Fibroblast of lung (primary cell): Measurements from ENCODE around the gene FBLN1. TPM values are rescaled to one million over a fixed set of nuclear protein-coding genes. Genes with fewer than 3 reads are reported as not detected.

Experiments
- DNase-seq, 2 donors: peaks; one replicate each; pipeline versions ENCODE4 v3.0.0 to v3.0.0-alpha.2; 2010; ENCODE audit warnings: low read depth in 2 of 2
- H2AFZ ChIP-seq: 2 replicates; pipeline ENCODE4 v1.5.1; 2012; ENCODE audit warnings: low read length, control low read depth, inconsistent platforms
- H3K27ac ChIP-seq: 2 replicates; pipeline ENCODE4 v1.5.1; 2011; ENCODE audit warnings: low read length, control low read depth; ENCODE audit not compliant: insufficient read depth
- H3K27me3 ChIP-seq: 2 replicates; pipeline ENCODE4 v1.5.1; 2011; ENCODE audit warnings: mild to moderate bottlenecking, low read length; ENCODE audit not compliant: control insufficient read depth, insufficient read depth
- H3K36me3 ChIP-seq: 2 replicates; pipeline ENCODE4 v1.5.1; 2011; ENCODE audit warnings: low read length; ENCODE audit not compliant: control insufficient read depth, insufficient read depth
- H3K4me1 ChIP-seq: 2 replicates; pipeline ENCODE4 v1.5.1; 2011; ENCODE audit warnings: low read length; ENCODE audit not compliant: control insufficient read depth, insufficient read depth; ENCODE audit errors: extremely low read depth
- H3K4me2 ChIP-seq: 2 replicates; pipeline ENCODE4 v1.5.1; 2011; ENCODE audit warnings: low read length, control low read depth; ENCODE audit not compliant: insufficient read depth; ENCODE audit errors: extremely low read depth
- H3K4me3 ChIP-seq, 4 experiments: fragments of 200-600 bp in 1 of 4; sonication (generic) in 1 of 4; replicated peaks in 1 of 4; 2 replicates each; pipeline ENCODE4 v1.5.1; 2011 to 2016; ENCODE audit warnings: low read length in 4 of 4, low read depth in 3 of 4, mild to moderate bottlenecking in 3 of 4, control low read depth in 2 of 4, inconsistent platforms in 1 of 4, mixed read lengths in 1 of 4; ENCODE audit not compliant: insufficient read depth in 1 of 4; ENCODE audit errors: control extremely low read depth in 1 of 4
- H3K79me2 ChIP-seq: 2 replicates; pipeline ENCODE4 v1.5.1; 2012; ENCODE audit warnings: mild to moderate bottlenecking, low read length, inconsistent platforms; ENCODE audit not compliant: control insufficient read depth, insufficient read depth
- H3K9ac ChIP-seq: 2 replicates; pipeline ENCODE4 v1.5.1; 2011; ENCODE audit warnings: mild to moderate bottlenecking, low read length, control low read depth; ENCODE audit not compliant: insufficient read depth
- H3K9me3 ChIP-seq: 2 replicates; pipeline ENCODE4 v1.5.1; 2012; ENCODE audit warnings: low read depth, low read length; ENCODE audit not compliant: control insufficient read depth, insufficient read depth
- H4K20me1 ChIP-seq: 2 replicates; pipeline ENCODE4 v1.5.1; 2011; ENCODE audit warnings: low read length; ENCODE audit not compliant: control insufficient read depth, insufficient read depth; ENCODE audit errors: extremely low read depth
- EZH2 ChIP-seq: IDR thresholded peaks from 2 replicates; pipeline ENCODE4 v1.5.1; 2012; ENCODE audit warnings: low read length, control low read depth, mild to moderate bottlenecking; ENCODE audit errors: missing control alignments
- polyA plus RNA-seq, 2 donors: library from polyadenylated mRNA; depleted of rRNA in 1 of 2; stranded (reverse) in 1 of 2; unstranded in 1 of 2; fragments of >200 nt; gene quantifications; 2 replicates each; pipeline ENCODE4 v1.2.1, GENCODE V29; 2011 to 2012; ENCODE audit warnings: missing spikeins in 1 of 2
- total RNA-seq: library from RNA; depleted of rRNA; stranded (reverse); fragments of >200 nt; gene quantifications from 2 replicates; pipeline ENCODE4 v1.2.1, GENCODE V29; 2014
- TF ChIP-seq, protein P1 (sequence below), 2 donors: IDR thresholded peaks in 1 of 2; conservative IDR thresholded peaks in 1 of 2; 1 replicate in 1 of 2; 2 replicates in 1 of 2; pipeline ENCODE4 v1.5.1; 2011 to 2012; ENCODE audit warnings: low read length in 2 of 2, control low read depth in 1 of 2, inconsistent platforms in 1 of 2, low read depth in 1 of 2, mild to moderate bottlenecking in 1 of 2

The FBLN1 gene
- total and polyA plus RNA-seq, 2 donors (not counting 1 experiment from before 2014, with no cell fraction given): 134 to 270 TPM

DNA sequence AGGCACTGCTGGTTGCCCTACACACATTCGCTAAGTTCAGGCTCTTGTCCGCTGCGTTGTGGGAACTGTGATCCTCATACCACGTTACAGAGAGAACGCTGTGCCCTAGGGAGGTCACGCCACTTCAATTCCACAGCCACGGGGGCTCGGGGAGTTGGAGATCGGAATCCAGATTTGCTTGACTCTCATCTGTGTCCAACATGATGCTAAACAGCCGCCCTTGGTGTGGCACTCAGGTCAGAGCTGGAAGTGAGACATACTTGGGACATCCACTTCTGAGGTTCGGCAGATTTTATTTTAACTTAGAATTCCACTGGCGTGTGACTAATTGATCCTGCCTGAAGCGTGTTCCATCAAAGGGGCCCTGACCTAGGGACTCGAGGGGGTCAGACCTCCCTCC is 47.5 kb upstream of the FBLN1 start:
- Histone ChIP-seq H3K9ac (no peak overlapping the region), H3K4me3 (no peak overlapping the region), H4K20me1 (no peaks in the 10 kb centered on the region), H3K4me2 (no peak overlapping the region), H3K9me3 (no peaks in the 10 kb centered on the region), H2AFZ (no peak overlapping the region), H3K36me3 (no peaks in the 10 kb centered on the region), H3K27me3 (no peaks in the 10 kb centered on the region), H3K27ac (no peak overlapping the region), H3K4me1 (peaks cover 15% of the 10 kb centered on the region), H3K79me2 (no peaks in the 10 kb centered on the region)
- TF ChIP-seq, protein P1, sequence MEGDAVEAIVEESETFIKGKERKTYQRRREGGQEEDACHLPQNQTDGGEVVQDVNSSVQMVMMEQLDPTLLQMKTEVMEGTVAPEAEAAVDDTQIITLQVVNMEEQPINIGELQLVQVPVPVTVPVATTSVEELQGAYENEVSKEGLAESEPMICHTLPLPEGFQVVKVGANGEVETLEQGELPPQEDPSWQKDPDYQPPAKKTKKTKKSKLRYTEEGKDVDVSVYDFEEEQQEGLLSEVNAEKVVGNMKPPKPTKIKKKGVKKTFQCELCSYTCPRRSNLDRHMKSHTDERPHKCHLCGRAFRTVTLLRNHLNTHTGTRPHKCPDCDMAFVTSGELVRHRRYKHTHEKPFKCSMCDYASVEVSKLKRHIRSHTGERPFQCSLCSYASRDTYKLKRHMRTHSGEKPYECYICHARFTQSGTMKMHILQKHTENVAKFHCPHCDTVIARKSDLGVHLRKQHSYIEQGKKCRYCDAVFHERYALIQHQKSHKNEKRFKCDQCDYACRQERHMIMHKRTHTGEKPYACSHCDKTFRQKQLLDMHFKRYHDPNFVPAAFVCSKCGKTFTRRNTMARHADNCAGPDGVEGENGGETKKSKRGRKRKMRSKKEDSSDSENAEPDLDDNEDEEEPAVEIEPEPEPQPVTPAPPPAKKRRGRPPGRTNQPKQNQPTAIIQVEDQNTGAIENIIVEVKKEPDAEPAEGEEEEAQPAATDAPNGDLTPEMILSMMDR (conservative IDR thresholded peaks at IDR 0.05 in 1 of 2, IDR thresholded peaks at IDR 0.05 in 1 of 2; ENCODE audit: low read depth in 1 of 2, low read length in 2 of 2): no peak
- TF ChIP-seq EZH2: no peak
- no peak for DNase-seq

DNA sequence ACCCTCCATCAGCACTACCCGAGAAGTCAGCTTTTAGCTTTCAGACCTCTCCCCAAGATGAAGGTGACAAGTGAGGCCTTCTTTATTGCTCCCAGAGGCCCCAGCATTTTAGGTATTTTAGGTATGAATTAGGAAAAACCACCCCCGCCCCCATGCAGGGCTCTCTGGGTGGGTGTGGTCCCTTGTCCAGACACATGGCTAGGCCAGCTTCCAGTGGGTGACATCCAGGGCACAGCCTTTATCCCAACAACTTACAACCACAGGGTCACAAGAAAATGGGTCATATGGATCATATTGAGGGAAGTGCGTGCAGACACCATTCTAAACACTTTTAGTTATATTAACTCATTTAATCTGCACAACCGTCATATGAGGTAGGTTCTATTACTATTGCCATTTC is 47.1 kb upstream of the FBLN1 start:
- no peaks in the 10 kb centered on the region for H3K9me3 ChIP-seq
- DNase-seq: no peak
- H2AFZ ChIP-seq: no peak overlapping the region
- H3K4me2 ChIP-seq: no peak overlapping the region
- H3K9ac ChIP-seq: no peak overlapping the region
- H3K4me3 ChIP-seq: no peak overlapping the region
- H3K36me3 ChIP-seq: no peaks in the 10 kb centered on the region
- H4K20me1 ChIP-seq: no peaks in the 10 kb centered on the region
- no peaks in the 10 kb centered on the region for H3K79me2 ChIP-seq
- H3K27ac ChIP-seq: no peak overlapping the region
- TF ChIP-seq EZH2: no peak
- TF ChIP-seq, protein P1 (conservative IDR thresholded peaks at IDR 0.05 in 1 of 2, IDR thresholded peaks at IDR 0.05 in 1 of 2; ENCODE audit: low read depth in 1 of 2, low read length in 2 of 2): no peak
- no peaks in the 10 kb centered on the region for H3K27me3 ChIP-seq
- peaks cover 18% of the 10 kb centered on the region for H3K4me1 ChIP-seq

DNA sequence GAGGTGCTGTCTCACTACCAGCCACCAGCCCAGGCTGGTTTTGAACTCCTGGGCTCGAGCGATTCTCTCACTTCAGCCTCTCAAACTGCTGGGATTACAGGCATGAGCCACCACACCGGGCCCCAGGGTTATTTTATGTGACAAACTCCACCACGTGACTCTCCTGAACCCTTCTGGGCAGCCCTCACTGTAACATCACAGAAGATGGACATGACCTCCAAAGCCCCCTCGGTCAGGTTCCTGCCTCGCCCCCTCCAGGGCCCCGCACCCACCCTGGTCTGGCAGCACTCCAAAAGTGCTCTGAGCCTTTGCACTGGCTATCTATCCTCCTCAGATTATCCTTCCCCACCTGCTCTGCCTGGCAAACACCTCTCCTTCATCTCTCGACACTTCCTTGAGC is 45.9 kb upstream of the FBLN1 start:
- H3K4me2 ChIP-seq: no peak overlapping the region
- H4K20me1 ChIP-seq: no peaks in the 10 kb centered on the region
- no peaks in the 10 kb centered on the region for H3K9me3 ChIP-seq
- H3K4me3 ChIP-seq: no peak overlapping the region
- no peak overlapping the region for H3K27ac ChIP-seq
- H3K79me2 ChIP-seq: no peaks in the 10 kb centered on the region
- DNase-seq: no peak
- H3K9ac ChIP-seq: no peak overlapping the region
- H3K36me3 ChIP-seq: no peaks in the 10 kb centered on the region
- H2AFZ ChIP-seq: no peak overlapping the region
- peaks cover 13% of the 10 kb centered on the region for H3K4me1 ChIP-seq
- H3K27me3 ChIP-seq: no peaks in the 10 kb centered on the region
- TF ChIP-seq, protein P1 (conservative IDR thresholded peaks at IDR 0.05 in 1 of 2, IDR thresholded peaks at IDR 0.05 in 1 of 2; ENCODE audit: low read depth in 1 of 2, low read length in 2 of 2): no peak
- TF ChIP-seq EZH2: no peak
